NCI-H128 (cell line): ENCODE data around the gene PRKRA.
"Not testable (repeated sequence)": the region's sequence is repeated elsewhere in the genome, so short reads cannot be mapped to it uniquely, and the experiment has no call there.

Source experiments
- DNase-seq: peaks from one replicate; lab custom pipeline; 2025; ENCODE audit not compliant: unreplicated experiment; lab: John Stamatoyannopoulos, UW

Gene PRKRA

DNA sequence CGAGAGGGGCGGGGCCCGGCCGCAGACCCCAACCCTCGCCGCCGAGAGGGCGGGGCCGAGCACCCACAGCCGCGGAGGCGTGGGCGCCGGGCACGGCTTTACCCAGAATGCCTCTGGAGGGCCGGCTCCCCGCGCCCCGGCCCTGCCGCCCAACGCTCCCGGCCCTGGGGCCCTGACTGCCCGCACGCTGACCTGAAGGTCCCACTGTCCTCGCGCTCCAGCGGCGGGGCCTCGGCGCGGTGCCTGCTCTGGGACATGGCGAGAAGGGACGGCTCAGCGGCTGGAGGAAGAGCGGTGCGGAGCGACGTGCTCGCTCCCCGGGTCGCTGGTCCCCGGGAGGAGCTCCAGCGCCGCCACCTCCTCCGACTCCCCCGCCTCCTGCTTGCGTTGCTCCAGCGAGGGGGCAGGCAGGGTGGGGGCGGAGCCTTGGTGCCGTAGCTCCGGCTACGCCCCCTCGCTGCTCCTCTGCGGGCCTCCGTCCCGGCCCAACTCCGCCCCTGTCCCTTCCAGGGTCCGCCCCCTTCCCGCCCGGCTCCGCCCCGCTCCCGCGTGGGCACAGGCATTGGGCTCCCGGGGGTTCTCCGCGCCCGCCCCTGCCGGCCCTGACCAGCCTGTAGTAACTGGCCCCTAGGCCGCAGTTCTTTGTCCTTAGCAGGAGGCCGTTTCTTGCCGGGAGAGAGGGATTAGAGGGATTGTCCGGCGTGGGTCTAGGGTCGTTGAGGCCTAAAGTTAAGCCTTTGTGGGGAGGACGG is at the start of gene PRKRA, which contains the start of gene PJVK:
TSS of gene PRKRA (minus strand) at position 402 of the 752 bp plus-strand sequence. CDS start at position 257, 145 bp downstream.
TSS of gene PJVK (plus strand) at position 605 of the 752 bp plus-strand sequence. CDS start 2,032 bp downstream, outside the sequence.
- peak; percentile 76 for DNase-seq

DNA sequence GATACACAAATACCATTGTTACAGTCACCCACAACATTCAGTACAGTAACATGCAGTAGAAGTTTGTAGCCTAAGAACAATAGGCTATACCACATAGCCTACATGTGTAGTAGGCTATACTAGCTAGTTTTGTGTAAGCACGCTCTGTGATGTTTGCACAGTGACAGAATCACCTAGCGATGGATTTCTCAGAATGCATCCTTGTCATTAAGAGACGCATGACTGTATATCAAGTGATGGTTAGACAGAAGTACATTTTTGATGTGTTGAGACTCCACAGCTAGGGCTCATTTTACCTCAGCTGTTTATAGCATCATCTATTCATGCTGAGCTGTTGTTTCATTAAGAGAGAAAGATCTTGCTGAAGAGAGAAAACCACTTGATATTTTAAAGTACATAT is 48.7 kb upstream of the PRKRA start:
- DNase-seq = no peak

GRCh38 chr2:178498137-178498536 is 47.2 kb upstream of the PRKRA start:
- DNase-seq = no peak

DNA sequence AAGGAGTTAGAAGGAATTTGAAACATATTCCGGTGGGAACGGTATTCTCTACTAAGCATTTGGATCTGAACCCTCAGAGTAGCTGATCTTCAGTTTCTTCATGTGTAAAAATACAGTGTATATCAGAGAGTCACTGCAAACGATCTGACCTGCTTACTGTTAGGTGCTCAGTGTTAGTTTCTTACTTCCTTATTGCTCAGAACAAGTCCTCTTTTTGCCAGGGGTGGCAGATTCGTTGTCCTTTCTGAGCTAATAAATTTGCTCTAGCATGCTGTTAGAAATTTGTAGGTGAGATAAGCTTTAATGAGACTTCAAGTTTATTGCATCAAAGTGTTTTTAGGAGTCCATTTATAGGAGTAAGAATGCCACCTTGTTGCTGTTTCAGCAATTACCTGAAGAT is 45.1 kb upstream of the PRKRA start:
- no peak for DNase-seq

- DNase-seq = no peak
These were observed 40.6 kb upstream of the PRKRA start for GRCh38 chr2:178491612-178492011.

GRCh38 chr2:178485356-178485755 is 34.4 kb upstream of the PRKRA start:
- no peak for DNase-seq

DNA sequence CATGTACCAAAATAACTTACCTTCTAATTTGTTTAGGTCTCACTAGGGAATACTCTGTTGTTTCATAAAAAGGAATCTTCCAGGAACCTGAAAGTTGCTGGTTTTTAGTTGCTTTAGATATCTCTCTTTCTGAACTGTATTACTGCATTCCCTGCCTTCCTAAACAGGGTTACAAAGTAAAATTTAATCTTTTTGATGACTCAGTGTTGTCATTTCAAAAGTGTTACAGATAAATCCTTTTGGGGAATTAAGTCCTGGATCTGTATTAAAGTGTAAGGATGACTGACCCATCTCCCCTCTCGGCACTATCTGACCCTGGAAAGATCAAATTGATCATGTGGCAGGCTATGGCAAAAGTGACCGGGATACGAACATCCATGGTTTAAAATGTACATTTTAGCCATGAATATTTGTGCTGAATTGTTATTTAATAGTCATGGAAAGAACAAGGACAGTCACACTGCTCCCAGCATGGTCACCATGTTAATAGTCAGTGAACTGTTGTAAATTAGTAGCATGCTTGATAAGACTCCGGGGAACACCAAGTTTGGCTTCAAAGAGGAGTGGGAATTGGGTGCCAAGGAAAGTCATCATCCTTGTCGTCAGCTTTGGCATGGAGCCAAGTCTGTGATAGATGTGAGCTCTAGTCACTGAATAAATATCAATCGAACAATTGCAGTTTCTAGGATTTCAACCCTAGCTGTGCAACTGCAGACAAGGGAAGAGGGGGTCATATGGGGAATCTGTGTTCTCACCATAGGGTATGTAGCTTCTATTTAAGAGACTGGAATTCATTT is 33.5 kb upstream of the PRKRA start:
- no peak for DNase-seq

GRCh38 chr2:178482437-178482836 is 31.5 kb upstream of the PRKRA start:
- no peak for DNase-seq

DNA sequence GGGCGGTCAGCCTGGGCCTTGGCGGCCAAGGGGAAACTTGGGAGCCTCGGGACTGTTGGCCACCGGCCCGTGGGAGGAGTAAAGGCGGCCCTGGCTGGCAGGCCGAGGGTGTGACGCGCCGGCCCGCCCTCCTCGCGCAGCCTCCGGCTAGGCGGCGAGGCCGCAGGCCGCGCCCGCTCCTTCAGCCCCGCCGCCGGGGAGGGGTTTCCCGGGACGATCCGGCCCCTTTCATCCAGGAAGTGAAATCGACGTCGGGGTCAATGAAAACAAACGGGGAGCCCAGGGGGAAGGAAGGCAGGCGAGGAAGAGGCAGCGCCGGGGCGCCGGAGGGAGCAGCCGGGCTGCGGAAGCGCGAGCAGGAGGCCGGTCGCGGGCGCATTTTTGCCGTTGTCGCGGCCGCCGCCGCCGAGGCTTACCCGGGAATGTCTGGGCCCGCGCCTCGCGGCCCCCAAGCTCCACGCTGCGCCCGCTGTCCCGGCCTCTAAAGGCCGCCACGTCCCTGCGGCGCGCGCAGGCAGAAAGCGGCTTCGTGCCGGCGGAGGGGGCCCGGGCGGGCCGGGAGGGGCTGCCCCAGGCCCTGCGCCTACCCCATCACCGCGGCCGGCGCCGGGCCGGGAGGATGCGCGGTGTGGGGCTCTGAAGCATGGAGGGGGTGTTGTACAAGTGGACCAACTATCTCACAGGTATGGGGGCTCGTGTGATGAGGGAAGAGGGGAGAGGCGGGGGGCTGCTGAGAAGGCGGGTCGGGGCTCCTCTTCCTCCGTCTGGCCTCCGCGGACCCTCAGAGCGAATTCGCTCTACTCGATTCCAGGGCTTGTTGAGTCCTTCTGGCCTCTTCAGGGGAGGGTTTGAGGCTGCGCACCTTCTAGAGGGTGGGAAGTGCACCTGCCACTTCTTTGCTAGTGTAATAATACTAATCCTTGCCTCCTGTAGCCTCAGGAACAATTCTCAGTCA is 29.5 kb upstream of the PRKRA start, which contains the start of gene PLEKHA3:
TSS of gene PLEKHA3 (plus strand) at position 231 of the 955 bp plus-strand sequence. CDS start at position 644, 413 bp downstream.
- peak; percentile 51 for DNase-seq

GRCh38 chr2:178479758-178480226 is 28.8 kb upstream of the PRKRA start:
- DNase-seq = no peak

DNA sequence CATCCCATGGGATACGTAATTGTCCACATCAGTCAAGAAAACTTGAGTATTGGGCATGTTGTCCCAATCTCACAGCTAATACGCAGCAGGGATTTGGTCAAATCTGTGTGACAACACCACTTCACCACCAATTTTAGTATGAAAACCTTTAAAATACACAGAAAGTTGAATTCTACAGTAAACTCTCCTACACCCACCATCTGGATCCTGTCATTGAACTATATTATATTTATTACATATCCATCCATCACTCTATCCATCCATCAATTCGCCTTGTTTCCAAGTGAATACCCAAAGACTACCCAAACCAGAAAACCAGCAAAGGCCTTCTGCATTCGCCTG is 28.3 kb upstream of the PRKRA start:
- no peak for DNase-seq

DNA sequence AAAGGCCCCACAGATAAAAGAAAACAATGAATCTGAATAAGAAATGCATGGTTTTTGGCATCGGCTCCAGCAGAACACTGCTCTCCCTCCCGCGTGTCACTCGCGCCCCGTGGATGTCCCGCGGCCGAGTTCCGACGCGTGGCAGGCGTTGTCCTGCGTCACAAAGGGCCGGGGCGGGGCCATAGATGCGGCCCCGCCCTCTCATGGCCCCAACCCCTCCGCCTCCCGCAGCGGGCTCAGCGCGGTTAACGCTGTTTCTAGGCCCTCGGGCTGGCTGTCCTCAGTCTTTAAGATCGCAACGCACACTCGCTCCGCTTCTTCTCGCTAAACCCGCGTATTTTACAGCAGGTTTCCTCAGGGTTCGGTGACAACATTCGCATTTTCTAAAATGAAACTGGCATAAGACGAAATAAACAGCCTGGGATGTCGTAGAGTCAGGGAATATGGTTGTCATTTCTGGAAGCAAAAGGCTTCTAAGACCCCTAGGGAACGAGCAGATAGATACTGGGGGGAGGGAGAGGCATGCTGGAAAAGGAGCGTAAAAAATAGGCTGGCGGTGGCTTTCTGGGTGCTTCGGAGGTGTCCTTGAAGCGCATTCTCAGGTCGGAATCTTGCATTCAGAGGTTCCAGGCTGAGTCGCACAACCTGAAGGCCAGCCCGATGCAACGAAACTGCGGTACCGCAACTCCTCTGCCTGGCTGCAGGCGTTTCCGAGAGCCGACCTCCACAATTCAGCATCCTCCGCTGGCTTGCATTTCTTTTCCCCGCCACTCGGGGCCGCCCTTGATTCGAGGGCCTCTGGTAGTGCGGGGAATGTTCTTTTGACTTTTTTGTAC is 27.7 kb upstream of the PRKRA start, which contains the start of gene FKBP7:
TSS of gene FKBP7 (minus strand) at position 162 of the 836 bp plus-strand sequence. CDS start at position 61, 101 bp downstream.
- DNase-seq = peak; percentile 35

- no peak for DNase-seq
These were observed 27.1 kb upstream of the PRKRA start for GRCh38 chr2:178478130-178478438.

DNA sequence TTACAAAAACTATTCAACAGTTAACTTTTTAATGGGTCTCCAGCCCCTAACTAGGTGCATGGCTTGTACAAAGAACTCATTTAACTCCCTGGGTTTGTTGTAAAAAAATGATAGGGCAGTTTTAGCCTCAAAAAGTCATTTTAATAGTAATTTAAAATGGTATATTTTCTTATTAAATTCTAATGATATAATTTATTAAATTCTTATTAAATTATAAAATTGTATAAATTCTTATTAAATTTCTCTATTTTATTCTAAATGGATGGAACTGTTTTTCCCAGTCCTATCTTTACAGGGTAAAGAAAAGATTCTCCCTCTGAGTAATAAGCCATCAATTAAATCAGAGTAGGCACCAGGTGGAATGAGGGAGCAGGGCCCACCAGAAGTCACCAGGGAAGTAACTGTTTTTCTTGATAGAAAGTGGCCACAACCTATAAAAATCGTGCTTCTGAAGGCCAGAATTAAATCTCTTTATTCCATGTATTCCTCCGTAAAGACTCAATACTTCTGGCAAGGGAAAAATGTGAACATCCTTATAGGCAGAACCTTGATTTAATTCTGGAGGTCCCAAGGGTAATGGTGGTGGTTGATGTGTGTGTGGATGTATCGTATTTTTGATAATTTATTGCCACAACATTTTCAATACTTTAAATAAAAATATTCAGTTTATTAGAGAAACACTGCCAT is 26.6 kb upstream of the PRKRA start:
- no peak for DNase-seq

GRCh38 chr2:178476477-178476876 is 25.5 kb upstream of the PRKRA start:
- no peak for DNase-seq

DNA sequence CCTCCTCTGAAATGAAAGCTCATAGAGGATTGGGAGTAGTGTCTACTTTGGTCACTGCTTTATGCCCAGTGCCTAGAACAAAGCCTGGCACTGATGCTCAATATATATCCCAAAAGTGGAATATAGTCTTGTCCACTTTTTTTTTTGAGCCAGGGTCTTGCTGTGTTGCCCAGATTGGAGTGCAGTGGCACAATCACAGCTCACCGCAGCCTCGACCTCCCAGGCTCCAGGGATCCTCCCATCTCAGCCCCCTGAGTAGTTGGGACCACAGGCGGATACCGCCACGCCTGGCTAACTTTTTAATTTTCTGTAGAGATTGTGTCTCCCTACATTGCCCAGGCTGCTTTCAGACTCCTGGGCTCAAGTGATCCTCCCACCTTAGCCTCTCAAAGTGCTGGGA is 23.6 kb upstream of the PRKRA start:
- no peak for DNase-seq

DNA sequence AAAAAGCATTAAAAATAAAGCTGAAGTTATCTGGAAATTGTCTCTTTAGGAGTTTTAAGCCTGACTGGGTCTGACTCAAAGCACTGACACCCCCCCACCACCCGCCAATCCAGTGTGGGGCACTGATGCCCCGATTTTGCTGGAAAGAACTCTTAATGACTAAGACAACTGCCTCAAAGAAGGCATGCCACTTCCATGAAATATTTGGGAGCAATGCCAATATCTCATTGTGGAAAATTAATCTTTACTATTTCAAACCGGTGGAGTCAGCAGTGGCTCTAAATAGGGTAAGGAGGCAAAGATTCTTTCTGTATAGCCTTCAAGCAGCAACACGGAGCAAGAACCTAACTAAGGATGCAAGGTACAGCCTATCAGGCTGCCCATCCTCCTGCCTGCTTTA is 23.0 kb upstream of the PRKRA start:
- no peak for DNase-seq

DNA sequence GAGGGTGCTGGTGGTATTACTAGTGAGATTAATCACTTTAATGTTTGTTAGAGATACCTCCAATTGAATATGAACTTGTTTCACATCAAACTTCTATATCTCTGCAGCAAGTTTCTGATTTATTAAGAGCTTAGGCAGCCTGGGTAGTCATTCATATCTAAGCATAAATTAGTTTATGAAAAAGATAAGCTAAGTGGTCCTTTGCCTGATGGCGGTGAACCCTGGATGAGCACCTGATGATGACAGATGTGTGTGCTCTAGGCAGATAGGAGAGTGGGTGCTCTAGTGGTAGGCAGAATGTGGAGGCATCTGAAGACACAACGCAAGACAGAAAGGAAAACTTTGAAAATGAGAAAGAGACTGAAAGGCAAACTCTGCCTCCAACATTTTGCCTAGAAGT is 22.4 kb upstream of the PRKRA start:
- DNase-seq = no peak

- not testable (repeated sequence) for DNase-seq
These were observed 20.3 kb upstream of the PRKRA start for GRCh38 chr2:178471313-178471712.
